ENCODE data around the gene CDC42EP5.

Gene CDC42EP5

GRCh38 chr19:54424660-54425381 lies 48.3 kb downstream of the CDC42EP5 start:
- no peak for DNase-seq

GRCh38 chr19:54424201-54424600 lies 48.9 kb downstream of the CDC42EP5 start:
- DNase-seq = no peak

- no peak for DNase-seq
These were observed 51.0 kb downstream of the CDC42EP5 start for GRCh38 chr19:54422136-54422535.

- DNase-seq = no peak
These were observed 51.6 kb downstream of the CDC42EP5 start for GRCh38 chr19:54421521-54421920.

- no peak for DNase-seq
These were observed 52.0 kb downstream of the CDC42EP5 start for GRCh38 chr19:54421169-54421516.

- DNase-seq = no peak
These were observed 52.5 kb downstream of the CDC42EP5 start for GRCh38 chr19:54420383-54421168.

- DNase-seq = no peak
These were observed 53.1 kb downstream of the CDC42EP5 start for GRCh38 chr19:54420068-54420382.

- no peak for DNase-seq
These were observed 53.9 kb downstream of the CDC42EP5 start for GRCh38 chr19:54418930-54419800.

GRCh38 chr19:54418030-54418929 lies 54.8 kb downstream of the CDC42EP5 start:
- peak in 1 of 6 experiments; percentile 16 for DNase-seq

GRCh38 chr19:54416695-54417491 lies 56.2 kb downstream of the CDC42EP5 start:
- DNase-seq = no peak

GRCh38 chr19:54415901-54416673 lies 57.0 kb downstream of the CDC42EP5 start:
- DNase-seq = no peak

GRCh38 chr19:54415208-54415900 lies 57.7 kb downstream of the CDC42EP5 start, which contains the start of gene TTYH1:
TSS of gene TTYH1 (plus strand) at chr19:54415464. CDS start at chr19:54415553, 89 bp downstream.
- DNase-seq = peak in 2 of 6 experiments; percentile 19 to 27
